Measurements from ENCODE around the gene RTN1.

DNA sequence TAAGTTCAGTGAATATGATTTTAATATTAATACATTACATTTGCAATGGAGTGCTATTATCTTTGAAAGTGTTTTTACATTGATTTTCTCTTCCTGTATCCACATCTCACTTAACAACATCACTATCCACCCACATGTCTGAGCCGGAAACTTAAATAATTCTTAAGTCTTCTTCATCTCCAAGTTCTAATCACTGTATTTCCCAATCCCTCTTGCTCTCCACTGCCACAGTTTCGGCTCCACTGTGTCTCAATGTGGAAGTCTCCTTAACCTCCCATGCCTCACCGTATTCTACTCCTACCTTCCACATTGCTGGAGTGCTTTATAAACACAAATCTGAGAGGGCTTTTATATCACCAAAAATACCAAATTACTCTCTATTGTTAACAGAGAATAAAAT, 25.3 kb downstream of the RTN1 start:
- TF ChIP-seq, protein P1, sequence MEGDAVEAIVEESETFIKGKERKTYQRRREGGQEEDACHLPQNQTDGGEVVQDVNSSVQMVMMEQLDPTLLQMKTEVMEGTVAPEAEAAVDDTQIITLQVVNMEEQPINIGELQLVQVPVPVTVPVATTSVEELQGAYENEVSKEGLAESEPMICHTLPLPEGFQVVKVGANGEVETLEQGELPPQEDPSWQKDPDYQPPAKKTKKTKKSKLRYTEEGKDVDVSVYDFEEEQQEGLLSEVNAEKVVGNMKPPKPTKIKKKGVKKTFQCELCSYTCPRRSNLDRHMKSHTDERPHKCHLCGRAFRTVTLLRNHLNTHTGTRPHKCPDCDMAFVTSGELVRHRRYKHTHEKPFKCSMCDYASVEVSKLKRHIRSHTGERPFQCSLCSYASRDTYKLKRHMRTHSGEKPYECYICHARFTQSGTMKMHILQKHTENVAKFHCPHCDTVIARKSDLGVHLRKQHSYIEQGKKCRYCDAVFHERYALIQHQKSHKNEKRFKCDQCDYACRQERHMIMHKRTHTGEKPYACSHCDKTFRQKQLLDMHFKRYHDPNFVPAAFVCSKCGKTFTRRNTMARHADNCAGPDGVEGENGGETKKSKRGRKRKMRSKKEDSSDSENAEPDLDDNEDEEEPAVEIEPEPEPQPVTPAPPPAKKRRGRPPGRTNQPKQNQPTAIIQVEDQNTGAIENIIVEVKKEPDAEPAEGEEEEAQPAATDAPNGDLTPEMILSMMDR (IDR thresholded peaks at IDR 0.05) = no peak
- TF ChIP-seq POLR2A (IDR thresholded peaks at IDR 0.05) (no peak), EP300 (IDR thresholded peaks at IDR 0.05) (no peak)
